Neural cell (in vitro differentiated cells): ENCODE data around the gene GALE. TPM values are rescaled to one million over a fixed set of nuclear protein-coding genes. Genes with fewer than 3 reads are reported as not detected.
A peak's percentile ranks its signal among the peaks of the same experiment; 100 is the strongest.

Experiments
- H2AFZ ChIP-seq: fragments of 200-600, 300-800 bp; sonication (generic), shearing (Covaris generic); 2 replicates; pipeline ENCODE4 v1.6.0; 2014; ENCODE audit warnings: low read depth, mild to moderate bottlenecking, antibody characterized with exemption, low read length, moderate library complexity
- H3F3A ChIP-seq: fragments of 200-600 bp; shearing (Covaris generic); 2 replicates; pipeline ENCODE4 v1.6.1; 2016; ENCODE audit warnings: mild to moderate bottlenecking, moderate library complexity, mixed read lengths, antibody characterized with exemption, low read length; ENCODE audit not compliant: insufficient read depth, poor library complexity, severe bottlenecking
- H3K27ac ChIP-seq: fragments of 200-600, 300-800 bp; sonication (generic), shearing (Covaris generic); 2 replicates; pipeline ENCODE4 v1.5.1; 2014; ENCODE audit warnings: mild to moderate bottlenecking, low read length, moderate library complexity
- H3K27me3 ChIP-seq: fragments of 300-800, 200-600 bp; sonication (generic), shearing (Covaris generic); 2 replicates; pipeline ENCODE4 v1.6.0; 2014; ENCODE audit warnings: mild to moderate bottlenecking, low read depth, low read length, moderate library complexity; ENCODE audit not compliant: insufficient read depth
- H3K36me3 ChIP-seq: fragments of 300-800, 200-600 bp; sonication (generic), shearing (Covaris generic); 2 replicates; pipeline ENCODE4 v1.5.1; 2014; ENCODE audit warnings: mild to moderate bottlenecking, antibody characterized with exemption, low read length, moderate library complexity; ENCODE audit not compliant: insufficient read depth
- H3K4me2 ChIP-seq: fragments of 300-800, 200-600 bp; sonication (generic), shearing (Covaris generic); 2 replicates; pipeline ENCODE4 v1.6.0; 2014; ENCODE audit warnings: mild to moderate bottlenecking, low read length
- H3K4me3 ChIP-seq: fragments of 300-800, 200-600 bp; sonication (generic), shearing (Covaris generic); 2 replicates; pipeline ENCODE4 v1.5.1; 2014; ENCODE audit warnings: mild to moderate bottlenecking, low read length, moderate library complexity
- H3K79me2 ChIP-seq: fragments of 200-600 bp; shearing (Covaris generic); replicated peaks from 2 replicates; pipeline ENCODE4 v1.6.0; 2014; ENCODE audit warnings: mild to moderate bottlenecking, low read length, moderate library complexity; ENCODE audit not compliant: insufficient read depth
- H3K9ac ChIP-seq: fragments of 300-800, 200-600 bp; sonication (generic), shearing (Covaris generic); 2 replicates; pipeline ENCODE4 v1.6.1; 2016; ENCODE audit warnings: mild to moderate bottlenecking, low read length, mixed read lengths
- H3K9me2 ChIP-seq: fragments of 200-600 bp; shearing (Covaris generic); 2 replicates; pipeline ENCODE4 v1.6.1; 2016; ENCODE audit warnings: mild to moderate bottlenecking, low read length, mixed read lengths; ENCODE audit not compliant: insufficient read depth
- H3K9me3 ChIP-seq: fragments of 200-600, 300-800 bp; sonication (generic), shearing (Covaris generic); 2 replicates; pipeline ENCODE4 v1.6.1; 2016; ENCODE audit warnings: mild to moderate bottlenecking, mixed run types, low read length, moderate library complexity, mixed read lengths
- H4K20me1 ChIP-seq: fragments of 200-600 bp; shearing (Covaris generic); 2 replicates; pipeline ENCODE4 v1.6.1; 2016; ENCODE audit warnings: mild to moderate bottlenecking, mixed run types; ENCODE audit not compliant: insufficient read depth
- CTCF ChIP-seq: fragments of 450-650 bp; IDR thresholded peaks from 2 replicates; pipeline ENCODE4 v1.5.1; 2014; ENCODE audit warnings: antibody characterized with exemption, mild to moderate bottlenecking, moderate library complexity; ENCODE audit not compliant: poor library complexity, severe bottlenecking
- EP300 ChIP-seq: fragments of 450-650 bp; conservative IDR thresholded peaks from 2 replicates; pipeline ENCODE4 v1.6.1; 2014; ENCODE audit warnings: antibody characterized with exemption, mild to moderate bottlenecking, moderate library complexity; ENCODE audit not compliant: poor library complexity, severe bottlenecking
- EZH2 ChIP-seq: fragments of 200-600, 300-800 bp; shearing (Covaris generic), sonication (generic); IDR thresholded peaks from 2 replicates; pipeline ENCODE4 v1.6.1; 2014; ENCODE audit warnings: antibody characterized with exemption, low read length, borderline replicate concordance, mild to moderate bottlenecking; ENCODE audit not compliant: insufficient read depth, poor library complexity, severe bottlenecking
- MXI1 ChIP-seq: fragments of 450-650 bp; conservative IDR thresholded peaks from 2 replicates; pipeline ENCODE4 v1.6.1; 2014; ENCODE audit warnings: antibody characterized with exemption, mild to moderate bottlenecking; ENCODE audit not compliant: poor library complexity, severe bottlenecking
- POLR2AphosphoS5 ChIP-seq: IDR thresholded peaks from 2 replicates; pipeline ENCODE4 v1.6.1; 2012
- RAD21 ChIP-seq: fragments of 450-650 bp; conservative IDR thresholded peaks from 2 replicates; pipeline ENCODE4 v1.6.1; 2014; ENCODE audit warnings: antibody characterized with exemption, mild to moderate bottlenecking, moderate library complexity
- REST ChIP-seq: IDR thresholded peaks from 2 replicates; pipeline ENCODE4 v1.6.1; 2012; ENCODE audit warnings: borderline replicate concordance
- SMC3 ChIP-seq: fragments of 450-650 bp; conservative IDR thresholded peaks from 2 replicates; pipeline ENCODE4 v1.6.1; 2014; ENCODE audit warnings: antibody characterized with exemption, mild to moderate bottlenecking, moderate library complexity; ENCODE audit not compliant: poor library complexity
- TAF1 ChIP-seq: IDR thresholded peaks from 2 replicates; pipeline ENCODE4 v1.6.1; 2012; ENCODE audit warnings: low read depth
- polyA plus RNA-seq: library from polyadenylated mRNA; depleted of rRNA; stranded (reverse); fragments of >200 nt; gene quantifications from 2 replicates; pipeline ENCODE4 v1.2.3, GENCODE V29; 2014

Gene GALE
- polyA plus RNA-seq, 1 donor from 2014 or later: 109 TPM

- no peaks in the 10 kb centered on the region for H3K9me2 ChIP-seq
- TF ChIP-seq MXI1: no peak
- no peak for TF ChIP-seq POLR2AphosphoS5
- no peak for TF ChIP-seq TAF1
- TF ChIP-seq CTCF: no peak
- TF ChIP-seq REST: no peak
- no peaks in the 10 kb centered on the region for H3K27me3 ChIP-seq
- H3K9ac ChIP-seq: peak overlapping the region; percentile 86
- peaks cover 4% of the 10 kb centered on the region for H3K36me3 ChIP-seq
- H4K20me1 ChIP-seq: no peaks in the 10 kb centered on the region
- H3K9me3 ChIP-seq: no peaks in the 10 kb centered on the region
- H3K4me3 ChIP-seq: no peak overlapping the region
- no peak overlapping the region for H2AFZ ChIP-seq
- H3K27ac ChIP-seq: no peak overlapping the region
- H3K4me2 ChIP-seq: no peak overlapping the region
- H3K79me2 ChIP-seq: no peaks in the 10 kb centered on the region
- H3F3A ChIP-seq: no peaks in the 10 kb centered on the region
Observed at GRCh38 chr1:23801876-23802275, 1.3 kb upstream of the GALE start.

GRCh38 chr1:23801338-23801748 lies 789 bp upstream of the GALE start:
- Histone ChIP-seq H3K9me3 (no peaks in the 10 kb centered on the region), H3F3A (no peaks in the 10 kb centered on the region), H3K9me2 (no peaks in the 10 kb centered on the region), H3K27me3 (no peaks in the 10 kb centered on the region), H3K27ac (peak overlapping the region; percentile 68), H3K9ac (peak overlapping the region; percentile 86), H4K20me1 (no peaks in the 10 kb centered on the region), H2AFZ (peak overlapping the region; percentile 80), H3K4me3 (peak overlapping the region; percentile 94), H3K36me3 (peaks cover 4% of the 10 kb centered on the region), H3K79me2 (no peaks in the 10 kb centered on the region), H3K4me2 (peak overlapping the region; percentile 78)
- no peak for TF ChIP-seq TAF1
- TF ChIP-seq MXI1: no peak
- TF ChIP-seq REST: no peak
- no peak for TF ChIP-seq POLR2AphosphoS5
- no peak for TF ChIP-seq EP300
- TF ChIP-seq SMC3: no peak
- TF ChIP-seq RAD21: no peak
- no peak for TF ChIP-seq EZH2
